SK-N-MC (cell line): Measurements from ENCODE around the gene C6orf132.

ENCODE experiments used
- EZH2 ChIP-seq: fragments of 200-600 bp; sonication (generic); IDR thresholded peaks from one replicate; pipeline ENCODE4 v1.6.1; 2017; ENCODE audit warnings: antibody characterized with exemption
- FOXP2 ChIP-seq: optimal IDR thresholded peaks from 2 replicates; pipeline ENCODE3; 2011; ENCODE audit warnings: mild to moderate bottlenecking, moderate library complexity; ENCODE audit not compliant: insufficient read depth; ENCODE audit errors: extremely low read length, control extremely low read depth
- POLR2AphosphoS5 ChIP-seq: IDR thresholded peaks from 2 replicates; pipeline ENCODE4 v1.6.1; 2012; ENCODE audit warnings: mild to moderate bottlenecking, low read depth, low read length, borderline replicate concordance

DNA sequence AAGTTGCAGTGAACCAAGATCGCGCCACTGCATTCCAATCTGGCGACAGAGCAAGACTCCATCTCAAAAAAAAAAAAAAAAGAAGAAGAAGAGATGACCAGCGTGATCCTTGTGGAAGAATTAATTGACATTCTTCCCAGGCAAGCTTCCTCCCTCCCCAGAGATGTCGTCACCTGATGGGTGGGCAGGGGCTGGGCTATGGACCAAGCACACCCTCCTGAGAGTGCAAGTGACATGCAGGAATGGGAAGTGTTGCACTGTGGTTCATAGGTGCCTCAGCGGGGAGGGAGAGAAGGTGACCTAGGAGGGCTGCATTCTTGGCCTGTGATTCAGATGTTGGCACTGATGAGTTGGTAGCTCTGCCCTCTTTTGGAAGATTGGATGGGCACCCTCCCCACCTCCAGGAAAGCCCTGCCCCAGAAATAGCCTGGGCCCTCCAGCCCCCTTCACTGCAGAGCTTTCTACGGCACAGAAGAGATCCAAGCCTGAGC lies 54.3 kb downstream of the C6orf132 start:
- TF ChIP-seq EZH2 (no peak), POLR2AphosphoS5 (no peak), FOXP2 (no peak)
